ENCODE measurements around the gene HOXB6. TPM values are rescaled to one million over a fixed set of nuclear protein-coding genes. Genes with fewer than 3 reads are reported as not detected.

Gene HOXB6
- polyA plus RNA-seq, 2 of the 4 experiments (the other 2 are of a cell fraction): 10.2 to 14.7 TPM

- peak within 1 kb of the TSS in 1 of 2 experiments; percentile 60; a peak in 4 of 6 replicates for H3K27ac ChIP-seq
- no peaks in the 10 kb centered on the region for H3K9me3 ChIP-seq
- WGBS (ENCODE audit: missing lambda C conversion rate): 74% methylated on average over 50 of the region's 50 CpGs
- ChIA-PET POLR2A (interaction anchor here (0.7 kb wide), 1 partner anchor 205 kb away, joined by 4 read pairs; no protein-coding TSS in a partner anchor), CTCF (interaction anchor here (0.6 to 5.9 kb wide), 50 partner anchors 16 to 568 kb away, joined by 3 to 64 read pairs (median 4); no protein-coding TSS in a partner anchor)
- peak within 1 kb of the TSS; percentile 22 for H3K4me3 ChIP-seq
- no peak for FAIRE-seq
- ATAC-seq: no peak
- peaks cover 5% of the 10 kb centered on the region for H3K4me1 ChIP-seq
- no peak for TF ChIP-seq CEBPB (IDR thresholded peaks at IDR 0.05)
- TF ChIP-seq HOXB5 (CRISPR knock-in tag; IDR thresholded peaks at IDR 0.05): 0 out of 2 replicates have a peak, but pooled peaks have one; percentile 15
- 0 out of 5 replicates have a peak, but pooled peaks of 1 of the 2 experiments have one; percentile 6 for TF ChIP-seq JUN (IDR thresholded peaks at IDR 0.05)
- H3K4me2 ChIP-seq: peak within 1 kb of the TSS; percentile 64
- DNase-seq (ENCODE audit: low read depth in 1 of 2, low spot score in 1 of 2): no peak
These were observed 11.5 kb downstream of the HOXB6 start, which contains the start of gene HOXB5 for GRCh38 chr17:48593126-48593829. Gene HOXB5 (minus strand): TSS chr17:48593779. CDS start chr17:48593682, 97 bp downstream.

GRCh38 chr17:48592577-48592976 is 12.2 kb downstream of the HOXB6 start:
- no peak for FAIRE-seq
- ATAC-seq: no peak
- Histone ChIP-seq H3K4me1 (peaks cover 8% of the 10 kb centered on the region), H3K27ac (no peak overlapping the region), H3K9me3 (no peaks in the 10 kb centered on the region), H3K4me3 (no peak overlapping the region), H3K4me2 (no peak overlapping the region)
- no peak for DNase-seq (ENCODE audit: low read depth in 1 of 2, low spot score in 1 of 2)
- POLR2A ChIA-PET: no interaction called here
- 90% methylated on average over 14 of the region's 14 CpGs for WGBS (ENCODE audit: missing lambda C conversion rate)
- no peak for TF ChIP-seq RAD21 (conservative IDR thresholded peaks at IDR 0.05 in 1 of 2, IDR thresholded peaks at IDR 0.05 in 1 of 2)
- TF ChIP-seq ZC3H11A (IDR thresholded peaks at IDR 0.05): no peak
- no peak for TF ChIP-seq CBX8 (IDR thresholded peaks at IDR 0.05)
- TF ChIP-seq MAZ (IDR thresholded peaks at IDR 0.05; ENCODE audit: borderline replicate concordance, low read depth, low read length): no peak
- TF ChIP-seq FOSL2 (IDR thresholded peaks at IDR 0.05): no peak
- TF ChIP-seq FOSL2 (CRISPR knock-in tag; IDR thresholded peaks at IDR 0.05): no peak
- TF ChIP-seq KDM5A (IDR thresholded peaks at IDR 0.05): no peak
- no peak for TF ChIP-seq CBX2 (IDR thresholded peaks at IDR 0.05; ENCODE audit: borderline replicate concordance, low read depth)
- no peak for TF ChIP-seq NR3C1 (IDR thresholded peaks at IDR 0.05)
- no peak for TF ChIP-seq FOSB (CRISPR knock-in tag; IDR thresholded peaks at IDR 0.05)
- CTCF ChIA-PET: interaction anchor here (0.7 to 5.9 kb wide), 38 partner anchors 16 to 567 kb away, joined by 3 to 64 read pairs (median 4); no protein-coding TSS in a partner anchor

GRCh38 chr17:48592057-48592514 is 12.7 kb downstream of the HOXB6 start:
- 95% methylated on average over 33 of the region's 33 CpGs for WGBS (ENCODE audit: missing lambda C conversion rate)
- H3K4me2 ChIP-seq: no peak overlapping the region
- ATAC-seq (no peak), DNase-seq (ENCODE audit: low read depth in 1 of 2, low spot score in 1 of 2) (no peak), FAIRE-seq (no peak)
- peaks cover 13% of the 10 kb centered on the region for H3K4me1 ChIP-seq
- ChIA-PET CTCF (interaction anchor here (0.7 to 5.9 kb wide), 20 partner anchors 24 to 567 kb away, joined by 3 to 64 read pairs (median 7); no protein-coding TSS in a partner anchor), POLR2A (no interaction called here)
- no peaks in the 10 kb centered on the region for H3K9me3 ChIP-seq
- H3K27ac ChIP-seq: no peak overlapping the region
- TF ChIP-seq HDAC2 (IDR thresholded peaks at IDR 0.05) (no peak), MAX (IDR thresholded peaks at IDR 0.05) (no peak), HES2 (IDR thresholded peaks at IDR 0.05) (no peak), CBX8 (IDR thresholded peaks at IDR 0.05) (no peak), E2F6 (IDR thresholded peaks at IDR 0.05; ENCODE audit: borderline replicate concordance, low read depth) (no peak), MYC (IDR thresholded peaks at IDR 0.05; ENCODE audit: borderline replicate concordance, low read length) (no peak), TFCP2L1 (CRISPR knock-in tag; IDR thresholded peaks at IDR 0.05) (no peak), EHF (CRISPR knock-in tag; IDR thresholded peaks at IDR 0.05) (no peak), FOSL2 (IDR thresholded peaks at IDR 0.05) (no peak), FOSL2 (CRISPR knock-in tag; IDR thresholded peaks at IDR 0.05) (no peak), KDM5A (IDR thresholded peaks at IDR 0.05) (no peak), USF2 (IDR thresholded peaks at IDR 0.05) (no peak), ZSCAN20 (CRISPR knock-in tag; IDR thresholded peaks at IDR 0.05) (no peak), BCL3 (IDR thresholded peaks at IDR 0.05) (no peak), TP53 (CRISPR knock-in tag; IDR thresholded peaks at IDR 0.05) (no peak), HEYL (CRISPR knock-in tag; IDR thresholded peaks at IDR 0.05) (no peak), JUN (IDR thresholded peaks at IDR 0.05) (no peak), RCOR1 (IDR thresholded peaks at IDR 0.05; ENCODE audit: low read depth, low read length) (no peak), ZNF302 (CRISPR knock-in tag; IDR thresholded peaks at IDR 0.05) (no peak), PHF8 (IDR thresholded peaks at IDR 0.05; ENCODE audit: borderline replicate concordance, low read depth) (no peak)
- H3K4me3 ChIP-seq: no peak overlapping the region

Measured in A549 (cell line).